A673 (cell line): Measurements from ENCODE around the gene AXDND1. TPM values are rescaled to one million over a fixed set of nuclear protein-coding genes. Genes with fewer than 3 reads are reported as not detected.

Experiments used
- BruUV-seq: library from RNA; stranded (reverse); fragments of 400-500 nt; replicated peaks from 2 replicates; lab custom pipeline; 2021; lab: Mats Ljungman, UMichigan
- CTCF ChIA-PET: fragments of 300-600 bp; sonication (Branson Sonifier 250); formaldehyde crosslinking; loops from one replicate; lab custom pipeline; 2022; ENCODE audit warnings: antibody characterized with exemption; lab: Charles Lee
- POLR2A ChIA-PET: fragments of 300-600 bp; sonication (Branson Sonifier 250); formaldehyde crosslinking; loops from one replicate; lab custom pipeline; 2022; ENCODE audit warnings: antibody characterized with exemption; ENCODE audit not compliant: low non-redundant PET; lab: Charles Lee
- DNase-seq: peaks from one replicate; pipeline ENCODE4 v3.0.0-alpha.2; 2015; ENCODE audit warnings: low spot score
- H3K27ac ChIP-seq: fragments of 200-600 bp; sonication (generic); 2 replicates; pipeline ENCODE4 v1.5.1; 2016; ENCODE audit warnings: mixed run types, low read depth, mild to moderate bottlenecking, mixed read lengths, antibody characterized with exemption, low read length; ENCODE audit not compliant: poor library complexity, severe bottlenecking
- H3K27me3 ChIP-seq: fragments of 200-600 bp; sonication (generic); replicated peaks from 2 replicates; pipeline ENCODE4 v1.6.1; 2017; ENCODE audit warnings: mixed run types, low read depth, mild to moderate bottlenecking, mixed read lengths, antibody characterized with exemption, low read length; ENCODE audit not compliant: insufficient read depth, poor library complexity
- H3K36me3 ChIP-seq: fragments of 200-600 bp; sonication (generic); 2 replicates; pipeline ENCODE4 v1.6.1; 2016; ENCODE audit warnings: mixed run types, mild to moderate bottlenecking, mixed read lengths, antibody characterized with exemption, low read length; ENCODE audit not compliant: insufficient read depth, poor library complexity, severe bottlenecking
- H3K4me1 ChIP-seq: fragments of 200-600 bp; sonication (generic); 2 replicates; pipeline ENCODE4 v1.6.1; 2017; ENCODE audit warnings: mixed run types, mild to moderate bottlenecking, mixed read lengths, antibody characterized with exemption, low read length; ENCODE audit not compliant: insufficient read depth, poor library complexity, severe bottlenecking
- H3K4me3 ChIP-seq: fragments of 200-600 bp; sonication (generic); 2 replicates; pipeline ENCODE4 v1.5.1; 2016; ENCODE audit warnings: low read depth, mixed run types, mild to moderate bottlenecking, mixed read lengths, low read length; ENCODE audit not compliant: poor library complexity, severe bottlenecking
- H3K9me3 ChIP-seq: fragments of 200-600 bp; sonication (generic); 2 replicates; pipeline ENCODE4 v1.6.1; 2016; ENCODE audit warnings: mixed run types, low read depth, mild to moderate bottlenecking, mixed read lengths, antibody characterized with exemption, low read length; ENCODE audit not compliant: poor library complexity, severe bottlenecking
- CTCF ChIP-seq: fragments of 300-800, 200-600 bp; sonication (generic); conservative IDR thresholded peaks from 2 replicates; pipeline ENCODE4 v1.5.1; 2017; ENCODE audit warnings: low read depth, mild to moderate bottlenecking, antibody characterized with exemption, low read length, moderate library complexity, mixed read lengths
- EZH2 ChIP-seq: fragments of 200-600 bp; sonication (generic); IDR thresholded peaks from 2 replicates; pipeline ENCODE4 v1.6.1; 2017; ENCODE audit warnings: borderline replicate concordance, low read depth, mild to moderate bottlenecking, mixed read lengths, antibody characterized with exemption, low read length; ENCODE audit not compliant: poor library complexity, severe bottlenecking
- intact Hi-C: fragments of 100-400 bp; cut with micrococcal nuclease; formaldehyde crosslinking; loops from one replicate; pipeline ENCODE4 v1.10.0; 2022; ENCODE audit not compliant: unreplicated experiment
- total RNA-seq: library from RNA; stranded (reverse); gene quantifications from 2 replicates; pipeline ENCODE4 v1.2.3, GENCODE V29; 2021

Gene AXDND1
- total RNA-seq, 1 experiment from 2014 or later: not detected

GRCh38 chr1:179326746-179327145 is 39.0 kb upstream of the AXDND1 start:
- Histone ChIP-seq H3K27me3 (no peaks in the 10 kb centered on the region), H3K4me1 (no peaks in the 10 kb centered on the region), H3K36me3 (no peaks in the 10 kb centered on the region), H3K4me3 (no peak overlapping the region), H3K27ac (no peak overlapping the region), H3K9me3 (peaks cover 9% of the 10 kb centered on the region)
- DNase-seq: no peak
- no TSS peak for BruUV-seq
- intact Hi-C loops: no loop called here
- no peak for TF ChIP-seq EZH2
- no peak for TF ChIP-seq CTCF
- POLR2A ChIA-PET: no interaction called here
- CTCF ChIA-PET: no interaction called here

DNA sequence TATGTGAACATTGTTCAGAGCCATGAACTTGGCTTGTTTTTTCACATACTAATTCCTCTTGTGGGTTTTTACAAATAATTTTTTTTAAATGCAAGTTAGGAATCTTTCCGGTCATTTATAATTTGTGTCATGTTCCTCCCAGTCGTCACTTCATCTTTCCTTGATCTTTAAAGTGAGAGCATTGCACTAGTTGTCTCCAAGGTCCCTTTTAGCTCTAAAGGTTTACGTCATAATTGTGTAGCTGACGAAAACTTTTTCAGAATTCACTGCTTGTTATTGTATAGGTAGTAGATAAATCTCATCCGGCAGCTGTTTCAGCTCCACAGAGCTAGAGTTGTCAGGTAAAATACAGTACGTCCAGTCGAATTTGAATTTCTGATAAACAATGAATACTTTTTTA is 38.6 kb upstream of the AXDND1 start:
- H3K36me3 ChIP-seq: no peaks in the 10 kb centered on the region
- CTCF ChIA-PET: no interaction called here
- H3K4me3 ChIP-seq: no peak overlapping the region
- H3K27me3 ChIP-seq: no peaks in the 10 kb centered on the region
- no peaks in the 10 kb centered on the region for H3K4me1 ChIP-seq
- intact Hi-C loops: no loop called here
- H3K9me3 ChIP-seq: peaks cover 9% of the 10 kb centered on the region
- POLR2A ChIA-PET: no interaction called here
- TF ChIP-seq CTCF: no peak
- TF ChIP-seq EZH2: no peak
- DNase-seq: no peak
- H3K27ac ChIP-seq: no peak overlapping the region
- no TSS peak for BruUV-seq

- H3K4me3 ChIP-seq: no peak overlapping the region
- TF ChIP-seq EZH2 (no peak), CTCF (no peak)
- no TSS peak for BruUV-seq
- DNase-seq: no peak
- POLR2A ChIA-PET: no interaction called here
- H3K4me1 ChIP-seq: no peaks in the 10 kb centered on the region
- H3K27ac ChIP-seq: no peak overlapping the region
- H3K27me3 ChIP-seq: no peaks in the 10 kb centered on the region
- intact Hi-C loops: no loop called here
- CTCF ChIA-PET: no interaction called here
- H3K9me3 ChIP-seq: peaks cover 9% of the 10 kb centered on the region
- no peaks in the 10 kb centered on the region for H3K36me3 ChIP-seq
Measured at GRCh38 chr1:179327679-179328078, 38.1 kb upstream of the AXDND1 start.
